HepG2 (cell line): Measurements from ENCODE around the gene HES3. TPM values are rescaled to one million over a fixed set of nuclear protein-coding genes. Genes with fewer than 3 reads are reported as not detected.
A peak's percentile ranks its signal among the peaks of the same experiment; 100 is the strongest.

ENCODE experiments used
- HNF1B ChIP-seq: sonication (generic); formaldehyde crosslinking; IDR thresholded peaks from 2 replicates; pipeline ENCODE4 v1.5.1; 2020; ENCODE audit warnings: mild to moderate bottlenecking, moderate library complexity, missing genetic modification reagents
- ZMAT5 ChIP-seq: sonication (generic); formaldehyde crosslinking; IDR thresholded peaks from 2 replicates; pipeline ENCODE4 v1.5.0; 2020; ENCODE audit warnings: mild to moderate bottlenecking, low read depth, missing genetic modification reagents, borderline replicate concordance
- ZNF430 ChIP-seq: sonication (generic); formaldehyde crosslinking; IDR thresholded peaks from 2 replicates; pipeline ENCODE4 v1.9.0; 2021; ENCODE audit warnings: mild to moderate bottlenecking, missing genetic modification reagents
- ZNF512B ChIP-seq: sonication (generic); formaldehyde crosslinking; IDR thresholded peaks from 2 replicates; pipeline ENCODE4 v1.5.1; 2020; ENCODE audit warnings: missing genetic modification reagents, mild to moderate bottlenecking, borderline replicate concordance
- ZNF609 ChIP-seq: sonication (generic); formaldehyde crosslinking; IDR thresholded peaks from 2 replicates; pipeline ENCODE4 v1.4.0; 2020; ENCODE audit warnings: mild to moderate bottlenecking, missing genetic modification reagents, borderline replicate concordance
- ZNF780A ChIP-seq: sonication (generic); formaldehyde crosslinking; IDR thresholded peaks from 2 replicates; pipeline ENCODE4 v1.8.0; 2022; ENCODE audit warnings: mild to moderate bottlenecking, missing genetic modification reagents, moderate library complexity
- ZNF891 ChIP-seq: sonication (generic); formaldehyde crosslinking; IDR thresholded peaks from 2 replicates; pipeline ENCODE4 v1.5.0; 2020; ENCODE audit warnings: mild to moderate bottlenecking, missing genetic modification reagents
- ZXDC ChIP-seq: sonication (generic); formaldehyde crosslinking; IDR thresholded peaks from 2 replicates; pipeline ENCODE4 v1.5.0; 2020; ENCODE audit warnings: mild to moderate bottlenecking, missing genetic modification reagents
- polyA plus RNA-seq, 8 experiments: library from polyadenylated mRNA; depleted of rRNA in 3 of 8; stranded (reverse) in 7 of 8; unstranded in 1 of 8; fragments of >200 nt; fragmentation: Illumina TruSeq in 4 of 8; extraction: Trizol in 4 of 8; gene quantifications; 2 replicates each; pipeline versions ENCODE4 v1.2.1 to v1.2.3, GENCODE V29; 2011 to 2016; ENCODE audit warnings: low read depth in 4 of 8, missing spikeins in 1 of 8, mixed read lengths in 1 of 8; ENCODE audit not compliant: insufficient read depth in 1 of 8
- total RNA-seq, 5 experiments: library from RNA; depleted of rRNA; stranded (reverse); fragments of >200 nt; fragmentation: Illumina TruSeq; extraction: Trizol; gene quantifications; 2 replicates each; pipeline ENCODE4 v1.2.3, GENCODE V29; 2016; ENCODE audit warnings: low read depth in 1 of 5

Gene HES3
- total and polyA plus RNA-seq, 2 of the 13 experiments (the other 11 are each of a cell fraction or from before 2014, with no cell fraction given): not detected

- 0 out of 2 replicates have a peak, but pooled peaks have one; percentile 40 for TF ChIP-seq ZXDC
- peak; percentile 85; the same call in 1 of the 2 replicates for TF ChIP-seq ZNF891 (CRISPR knock-in tag)
- no peak for TF ChIP-seq ZMAT5 (CRISPR knock-in tag)
- TF ChIP-seq ZNF780A (CRISPR knock-in tag): 0 out of 2 replicates have a peak, but pooled peaks have one; percentile 81
- peak; percentile 82 for TF ChIP-seq HNF1B (CRISPR knock-in tag)
- peak; percentile 45; the same call in 1 of the 2 replicates for TF ChIP-seq ZNF609
- TF ChIP-seq ZNF430 (CRISPR knock-in tag): no peak; the same call in none of the 2 replicates
- TF ChIP-seq ZNF512B (CRISPR knock-in tag): no peak
Measured at GRCh38 chr1:6199298-6200187, 44.4 kb upstream of the HES3 start, which contains the start of gene RPL22 (continued).
